ENCODE results near the gene ANKRD9. TPM values are rescaled to one million over a fixed set of nuclear protein-coding genes. Genes with fewer than 3 reads are reported as not detected.

Gene ANKRD9
- total RNA-seq, 1 donor from 2014 or later, result 26.5 TPM

GRCh38 chr14:102504328-102504999 is 5.1 kb downstream of the ANKRD9 start:
- H3K4me1 Mint-ChIP-seq (ENCODE audit: low read depth), result peaks cover 10% of the 10 kb centered on the region
- no peak for DNase-seq (ENCODE audit: low spot score, unreplicated experiment)
- no peaks in the 10 kb centered on the region for H3K27me3 Mint-ChIP-seq
- TF ChIP-seq CTCF (IDR thresholded peaks at IDR 0.05; ENCODE audit: unreplicated experiment), result no peak
- no peaks in the 10 kb centered on the region for H3K9me3 Mint-ChIP-seq (ENCODE audit: low read depth)
- H3K27ac Mint-ChIP-seq, result no peak overlapping the region
- no peak overlapping the region for H3K4me3 Mint-ChIP-seq (ENCODE audit: low read depth)
- H3K36me3 Mint-ChIP-seq (ENCODE audit: insufficient read depth), result peaks cover 4% of the 10 kb centered on the region

GRCh38 chr14:102503641-102504327 is 5.8 kb downstream of the ANKRD9 start:
- H3K27ac Mint-ChIP-seq, result no peak overlapping the region
- H3K36me3 Mint-ChIP-seq (ENCODE audit: insufficient read depth), result peaks cover 7% of the 10 kb centered on the region
- H3K4me3 Mint-ChIP-seq (ENCODE audit: low read depth), result no peak overlapping the region
- DNase-seq (ENCODE audit: low spot score, unreplicated experiment), result no peak
- peaks cover 9% of the 10 kb centered on the region for H3K4me1 Mint-ChIP-seq (ENCODE audit: low read depth)
- no peaks in the 10 kb centered on the region for H3K27me3 Mint-ChIP-seq
- no peak for TF ChIP-seq CTCF (IDR thresholded peaks at IDR 0.05; ENCODE audit: unreplicated experiment)
- H3K9me3 Mint-ChIP-seq (ENCODE audit: low read depth), result no peaks in the 10 kb centered on the region

- H3K36me3 Mint-ChIP-seq (ENCODE audit: insufficient read depth), result peaks cover 3% of the 10 kb centered on the region
- no peak overlapping the region for H3K27ac Mint-ChIP-seq
- TF ChIP-seq CTCF (IDR thresholded peaks at IDR 0.05; ENCODE audit: unreplicated experiment), result no peak
- DNase-seq (ENCODE audit: low spot score, unreplicated experiment), result no peak
- no peak overlapping the region for H3K4me3 Mint-ChIP-seq (ENCODE audit: low read depth)
- H3K9me3 Mint-ChIP-seq (ENCODE audit: low read depth), result no peaks in the 10 kb centered on the region
- H3K27me3 Mint-ChIP-seq, result no peaks in the 10 kb centered on the region
- no peaks in the 10 kb centered on the region for H3K4me1 Mint-ChIP-seq (ENCODE audit: low read depth)
These were observed 7.0 kb downstream of the ANKRD9 start for GRCh38 chr14:102502571-102502970.

- no peak for DNase-seq (ENCODE audit: low spot score, unreplicated experiment)
- Mint-ChIP-seq H3K4me1 (ENCODE audit: low read depth) (no peaks in the 10 kb centered on the region), H3K36me3 (ENCODE audit: insufficient read depth) (peaks cover 3% of the 10 kb centered on the region), H3K9me3 (ENCODE audit: low read depth) (no peaks in the 10 kb centered on the region), H3K27me3 (no peaks in the 10 kb centered on the region), H3K4me3 (ENCODE audit: low read depth) (no peak overlapping the region), H3K27ac (no peak overlapping the region)
- no peak for TF ChIP-seq CTCF (IDR thresholded peaks at IDR 0.05; ENCODE audit: unreplicated experiment)
These were observed 7.7 kb downstream of the ANKRD9 start for GRCh38 chr14:102501751-102502315.

- DNase-seq (ENCODE audit: low spot score, unreplicated experiment), result no peak
- no peak for TF ChIP-seq CTCF (IDR thresholded peaks at IDR 0.05; ENCODE audit: unreplicated experiment)
- Mint-ChIP-seq H3K9me3 (ENCODE audit: low read depth) (no peaks in the 10 kb centered on the region), H3K27me3 (no peaks in the 10 kb centered on the region), H3K4me1 (ENCODE audit: low read depth) (no peaks in the 10 kb centered on the region), H3K36me3 (ENCODE audit: insufficient read depth) (peaks cover 3% of the 10 kb centered on the region), H3K27ac (no peak overlapping the region), H3K4me3 (ENCODE audit: low read depth) (no peak overlapping the region)
These were observed 8.9 kb downstream of the ANKRD9 start for GRCh38 chr14:102500713-102501112.

Measured in progenitor cell of endocrine pancreas (in vitro differentiated cells).